Measurements from ENCODE around the gene AGO4. TPM values are rescaled to one million over a fixed set of nuclear protein-coding genes. Genes with fewer than 3 reads are reported as not detected.
A peak's percentile ranks its signal among the peaks of the same experiment; 100 is the strongest.

The AGO4 gene
- total RNA-seq, 4 donors from 2014 or later, result 10.8 to 23.6 (median 17.7) TPM

- no peaks in the 10 kb centered on the region for H3K9me3 ChIP-seq
- H3K27me3 ChIP-seq, result no peaks in the 10 kb centered on the region
- no peaks in the 10 kb centered on the region for H3K36me3 ChIP-seq
- no peak overlapping the region for H3K4me3 ChIP-seq
- H3K27ac ChIP-seq, result peak overlapping the region; percentile 52 to 84
- DNase-seq, result no peak
- intact Hi-C loops (cut with DNase I; ENCODE audit: low total_unique reads), result no loop called here
- peaks cover 6 to 9% of the 10 kb centered on the region in 2 donors for H3K4me1 ChIP-seq
- TF ChIP-seq POLR2A (IDR thresholded peaks at IDR 0.05) (no peak), CTCF (IDR thresholded peaks at IDR 0.05) (no peak)
Observed at GRCh38 chr1:35850716-35851115, 42.9 kb downstream of the AGO4 start.

- no peak overlapping the region for H3K4me3 ChIP-seq
- H3K27ac ChIP-seq, result peak overlapping the region; percentile 52 to 84
- no peaks in the 10 kb centered on the region for H3K9me3 ChIP-seq
- peak; percentile 24 to 36 for DNase-seq
- peaks cover 6 to 9% of the 10 kb centered on the region in 2 donors for H3K4me1 ChIP-seq
- H3K36me3 ChIP-seq, result no peaks in the 10 kb centered on the region
- TF ChIP-seq CTCF (IDR thresholded peaks at IDR 0.05), result no peak
- TF ChIP-seq POLR2A (IDR thresholded peaks at IDR 0.05), result no peak
- intact Hi-C loops (cut with DNase I; ENCODE audit: low total_unique reads), result no loop called here
- H3K27me3 ChIP-seq, result no peaks in the 10 kb centered on the region
Observed at GRCh38 chr1:35851132-35851869, 43.5 kb downstream of the AGO4 start.

- TF ChIP-seq POLR2A (IDR thresholded peaks at IDR 0.05), result no peak
- TF ChIP-seq CTCF (IDR thresholded peaks at IDR 0.05), result no peak
- DNase-seq, result no peak
- no peaks in the 10 kb centered on the region for H3K27me3 ChIP-seq
- H3K36me3 ChIP-seq, result no peaks in the 10 kb centered on the region
- H3K4me3 ChIP-seq, result no peak overlapping the region
- H3K27ac ChIP-seq, result peak overlapping the region; percentile 41 to 84
- peaks cover 6 to 9% of the 10 kb centered on the region in 2 donors for H3K4me1 ChIP-seq
- intact Hi-C loops (cut with DNase I; ENCODE audit: low total_unique reads), result no loop called here
- H3K9me3 ChIP-seq, result no peaks in the 10 kb centered on the region
Observed at GRCh38 chr1:35852241-35852640, 44.4 kb downstream of the AGO4 start.

GRCh38 chr1:35854989-35855700, 47.3 kb downstream of the AGO4 start:
- intact Hi-C loops (cut with DNase I; ENCODE audit: low total_unique reads), result no loop called here

More at GRCh38 chr1:35854989-35855700, 47.3 kb downstream of the AGO4 start:
- H3K4me3 ChIP-seq, result no peak overlapping the region
- DNase-seq, result no peak
- TF ChIP-seq POLR2A (IDR thresholded peaks at IDR 0.05) (no peak), CTCF (IDR thresholded peaks at IDR 0.05) (no peak)
- no peaks in the 10 kb centered on the region for H3K9me3 ChIP-seq
- H3K27me3 ChIP-seq, result no peaks in the 10 kb centered on the region
- H3K27ac ChIP-seq, result no peak overlapping the region
- no peaks in the 10 kb centered on the region for H3K36me3 ChIP-seq
- H3K4me1 ChIP-seq, result peaks cover 6 to 7% of the 10 kb centered on the region in 2 donors

Measured in uterus (tissue), 4 donors.